Testis (tissue), 2 donors: ENCODE measurements around the gene CDH1.

Experiments
- POLR2A ChIP-seq: fragments of 450-650 bp; IDR thresholded peaks from one replicate; pipeline ENCODE4 v1.6.1; 2017; ENCODE audit warnings: antibody characterized with exemption, mild to moderate bottlenecking, moderate library complexity
- TF ChIP-seq, protein P1 (sequence below), 3 experiments: fragments of 450-650 bp in 2 of 3; fragments of 200-600 bp in 1 of 3; sonication (generic) in 1 of 3; IDR thresholded peaks; one replicate each; pipeline ENCODE4 v1.5.1; 2016 to 2019; ENCODE audit warnings: antibody characterized with exemption in 3 of 3, mild to moderate bottlenecking in 2 of 3, moderate library complexity in 1 of 3

GRCh38 chr16:68823401-68824135, 86.5 kb downstream of the CDH1 start:
- TF ChIP-seq, protein P1, sequence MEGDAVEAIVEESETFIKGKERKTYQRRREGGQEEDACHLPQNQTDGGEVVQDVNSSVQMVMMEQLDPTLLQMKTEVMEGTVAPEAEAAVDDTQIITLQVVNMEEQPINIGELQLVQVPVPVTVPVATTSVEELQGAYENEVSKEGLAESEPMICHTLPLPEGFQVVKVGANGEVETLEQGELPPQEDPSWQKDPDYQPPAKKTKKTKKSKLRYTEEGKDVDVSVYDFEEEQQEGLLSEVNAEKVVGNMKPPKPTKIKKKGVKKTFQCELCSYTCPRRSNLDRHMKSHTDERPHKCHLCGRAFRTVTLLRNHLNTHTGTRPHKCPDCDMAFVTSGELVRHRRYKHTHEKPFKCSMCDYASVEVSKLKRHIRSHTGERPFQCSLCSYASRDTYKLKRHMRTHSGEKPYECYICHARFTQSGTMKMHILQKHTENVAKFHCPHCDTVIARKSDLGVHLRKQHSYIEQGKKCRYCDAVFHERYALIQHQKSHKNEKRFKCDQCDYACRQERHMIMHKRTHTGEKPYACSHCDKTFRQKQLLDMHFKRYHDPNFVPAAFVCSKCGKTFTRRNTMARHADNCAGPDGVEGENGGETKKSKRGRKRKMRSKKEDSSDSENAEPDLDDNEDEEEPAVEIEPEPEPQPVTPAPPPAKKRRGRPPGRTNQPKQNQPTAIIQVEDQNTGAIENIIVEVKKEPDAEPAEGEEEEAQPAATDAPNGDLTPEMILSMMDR (IDR thresholded peaks at IDR 0.05) = no peak
- no peak for TF ChIP-seq POLR2A
